SK-N-SH treated with all-trans-retinoic acid at 6 μM for 48 hours (cell line): ENCODE measurements around the gene UBE2N.

Experiments used
- BACH2 ChIP-seq: fragments of 250-450 bp; sonication (Bioruptor Pico); IDR thresholded peaks from 2 replicates; pipeline ENCODE4 v1.9.0; 2021; ENCODE audit warnings: mild to moderate bottlenecking, borderline replicate concordance
- GLIS3 ChIP-seq: fragments of 250-450 bp; sonication (Bioruptor Pico); IDR thresholded peaks from 2 replicates; pipeline ENCODE4 v1.5.0; 2020; ENCODE audit warnings: mild to moderate bottlenecking, moderate library complexity

DNA sequence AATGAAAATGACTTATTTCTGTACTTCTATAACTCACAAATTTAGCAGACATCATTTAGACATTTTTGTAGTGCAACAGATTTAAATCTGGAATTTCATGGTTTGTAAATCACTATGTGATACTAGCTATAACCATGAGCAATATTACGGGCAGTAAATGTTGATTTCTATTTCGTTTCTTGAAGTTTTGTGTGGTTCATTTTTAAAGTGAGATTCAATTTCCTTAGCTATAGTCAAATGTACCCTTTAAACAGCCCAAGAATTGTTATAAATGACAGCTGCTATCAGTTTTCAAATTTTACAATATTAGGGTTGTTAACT is 33.8 kb downstream of the UBE2N start:
- TF ChIP-seq BACH2 (no peak), GLIS3 (CRISPR knock-in tag) (no peak)
